Activated naive CD8-positive, alpha-beta T cell treated with anti-CD3 and anti-CD28 coated beads for 36 hours (primary cell): ENCODE measurements around the gene CEP295NL. TPM values are rescaled to one million over a fixed set of nuclear protein-coding genes. Genes with fewer than 3 reads are reported as not detected.
A peak's percentile ranks its signal among the peaks of the same experiment; 100 is the strongest.

Source experiments
- DNase-seq: peaks from one replicate; pipeline ENCODE4 v3.0.0; 2021
- H3K27ac Mint-ChIP-seq: one replicate; pipeline ENCODE4 v1.8.0; 2022; ENCODE audit warnings: mild to moderate bottlenecking, moderate library complexity, mixed read lengths
- H3K27me3 Mint-ChIP-seq: one replicate; pipeline ENCODE4 v1.8.0; 2022; ENCODE audit warnings: mild to moderate bottlenecking, mixed read lengths
- H3K36me3 Mint-ChIP-seq: one replicate; pipeline ENCODE4 v1.8.0; 2021; ENCODE audit warnings: mild to moderate bottlenecking, mixed read lengths
- H3K4me1 Mint-ChIP-seq: one replicate; pipeline ENCODE4 v1.8.0; 2021; ENCODE audit warnings: mixed read lengths
- H3K4me3 Mint-ChIP-seq: one replicate; pipeline ENCODE4 v1.8.0; 2022; ENCODE audit warnings: mild to moderate bottlenecking, moderate library complexity, mixed read lengths
- H3K9me3 Mint-ChIP-seq: one replicate; pipeline ENCODE4 v1.8.0; 2022; ENCODE audit warnings: mixed read lengths
- total RNA-seq, 2 experiments: library from RNA; stranded (reverse); gene quantifications; one replicate each; pipeline ENCODE4 v1.2.3, GENCODE V29; 2021

The CEP295NL gene
- total RNA-seq, 2 experiments from 2014 or later = 0.19 TPM; not detected in 1

DNA sequence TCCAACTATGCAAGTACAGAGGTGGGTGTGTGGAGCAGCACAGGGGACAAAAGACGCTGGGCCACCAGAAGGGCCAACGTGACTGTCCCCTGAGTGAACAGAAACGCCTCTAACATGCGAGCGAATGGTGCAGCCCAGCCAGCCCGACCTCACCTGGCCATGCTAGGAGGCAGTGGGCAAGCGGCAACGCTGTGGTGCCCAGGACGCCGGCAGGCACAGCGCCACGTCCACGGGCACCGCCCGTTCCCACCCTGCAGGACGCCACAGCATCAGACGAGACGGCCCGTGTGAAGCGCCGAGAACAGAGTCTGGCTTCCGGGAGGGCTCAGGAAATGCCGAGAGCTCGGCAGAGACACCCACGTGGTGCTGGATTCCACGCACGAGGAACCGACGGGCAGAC is 2.2 kb downstream of the CEP295NL start:
- H3K27me3 Mint-ChIP-seq = no peaks in the 10 kb centered on the region
- H3K4me3 Mint-ChIP-seq = no peak overlapping the region
- no peak overlapping the region for H3K27ac Mint-ChIP-seq
- H3K9me3 Mint-ChIP-seq = no peaks in the 10 kb centered on the region
- H3K36me3 Mint-ChIP-seq = no peaks in the 10 kb centered on the region
- H3K4me1 Mint-ChIP-seq = peaks cover 9% of the 10 kb centered on the region
- DNase-seq = no peak

DNA sequence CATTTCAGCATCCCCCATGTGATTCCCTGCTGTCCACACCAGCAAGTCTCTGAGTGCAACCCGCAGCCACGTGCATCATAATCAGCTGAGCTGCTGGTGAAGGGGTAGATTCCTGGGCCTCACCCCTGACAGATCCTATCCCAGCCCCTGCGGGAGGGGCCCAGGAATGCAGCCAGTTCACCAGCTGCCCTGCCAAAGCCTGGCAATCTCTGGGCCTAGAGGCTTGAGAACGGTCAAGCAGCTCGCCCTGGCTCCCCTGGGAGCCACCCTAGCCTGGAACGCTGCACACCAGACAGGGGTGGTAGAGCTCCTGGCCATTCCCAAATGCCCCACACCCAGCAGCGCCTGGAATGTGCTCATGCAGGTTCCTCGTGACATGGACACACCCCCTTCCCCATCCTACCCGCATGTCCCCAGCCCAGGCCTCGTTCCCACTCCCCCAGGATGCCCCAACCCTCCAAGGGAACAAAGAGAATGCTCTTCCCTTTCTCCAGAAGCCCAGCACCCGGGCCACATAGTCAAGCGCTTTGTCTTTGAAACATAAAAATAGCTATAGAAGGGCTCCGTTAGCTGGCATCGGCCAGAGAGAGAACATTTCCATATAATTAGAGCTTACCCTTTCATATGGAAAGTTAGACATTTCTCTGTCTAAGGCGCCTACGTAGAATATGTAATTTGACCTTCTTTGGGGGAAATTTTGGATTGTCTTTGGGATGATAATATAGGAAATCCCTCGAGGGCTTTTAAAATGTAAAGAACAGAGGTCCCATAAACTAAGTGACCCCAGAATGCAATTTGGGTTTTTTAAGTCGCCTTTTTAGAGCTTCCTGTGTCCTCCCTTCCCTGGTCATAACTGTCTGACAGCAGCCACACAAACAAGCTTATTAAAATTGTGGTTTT is 3.4 kb downstream of the CEP295NL start:
- H3K4me3 Mint-ChIP-seq = no peak overlapping the region
- H3K36me3 Mint-ChIP-seq = no peaks in the 10 kb centered on the region
- H3K4me1 Mint-ChIP-seq = peaks cover 9% of the 10 kb centered on the region
- DNase-seq = no peak
- no peaks in the 10 kb centered on the region for H3K9me3 Mint-ChIP-seq
- H3K27me3 Mint-ChIP-seq = no peaks in the 10 kb centered on the region
- no peak overlapping the region for H3K27ac Mint-ChIP-seq

DNA sequence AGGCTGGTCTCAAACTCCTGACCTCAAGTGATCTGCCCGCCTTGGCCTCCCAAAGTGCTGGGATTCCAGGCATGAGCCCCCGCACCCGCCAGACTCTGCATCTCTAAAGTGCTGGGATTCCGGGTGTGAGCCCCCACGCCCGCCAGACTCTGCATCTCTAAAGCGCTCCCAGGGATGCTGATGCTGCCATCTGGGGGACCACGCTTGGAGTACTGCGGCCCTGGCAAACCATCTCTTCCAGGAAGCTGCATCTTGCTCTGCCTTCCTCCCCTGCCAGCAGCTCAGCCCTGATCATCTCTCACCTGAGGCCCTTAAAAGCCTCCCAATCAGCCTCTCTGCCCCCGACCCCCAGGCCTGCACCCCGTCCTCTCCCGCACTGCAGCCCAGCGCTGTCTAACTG is 4.1 kb downstream of the CEP295NL start:
- DNase-seq = no peak
- H3K4me1 Mint-ChIP-seq = peaks cover 9% of the 10 kb centered on the region
- no peak overlapping the region for H3K27ac Mint-ChIP-seq
- no peak overlapping the region for H3K4me3 Mint-ChIP-seq
- H3K36me3 Mint-ChIP-seq = no peaks in the 10 kb centered on the region
- H3K9me3 Mint-ChIP-seq = no peaks in the 10 kb centered on the region
- no peaks in the 10 kb centered on the region for H3K27me3 Mint-ChIP-seq

DNA sequence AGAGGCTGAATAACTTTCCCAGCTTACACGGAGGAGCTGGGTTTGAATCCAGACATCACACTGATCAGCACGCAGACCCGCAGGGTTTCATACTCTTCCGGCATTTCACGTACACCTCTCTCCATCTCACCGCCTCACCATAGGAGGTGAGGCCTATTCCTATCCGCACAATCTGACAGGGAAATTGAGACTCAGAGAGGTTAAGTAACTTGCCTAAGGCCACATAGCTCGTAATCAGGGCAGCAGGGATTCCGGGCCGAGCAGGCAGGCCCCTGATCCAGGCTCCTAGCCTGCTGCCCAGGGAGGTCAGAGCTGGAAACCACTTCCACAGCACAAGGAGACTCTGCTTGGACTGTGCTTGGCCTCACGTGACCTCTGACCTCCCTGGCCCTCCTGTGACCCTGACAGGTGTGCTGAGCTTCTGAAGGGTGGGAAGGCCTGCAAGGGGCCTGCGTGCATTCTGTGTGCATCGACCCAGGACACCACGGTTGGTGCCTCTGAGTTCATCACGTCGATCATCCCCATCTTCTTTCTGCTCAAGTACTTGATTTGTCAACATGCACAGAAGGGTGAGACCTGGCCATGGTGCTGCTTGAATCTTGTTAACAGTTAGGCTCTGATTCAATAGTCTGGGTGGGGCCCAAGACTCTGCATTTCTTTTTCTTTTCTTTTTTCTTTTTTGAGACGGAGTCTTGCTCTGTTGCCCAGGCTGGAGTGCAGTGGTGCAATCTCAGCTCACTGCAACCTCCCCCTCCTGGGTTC is 4.7 kb downstream of the CEP295NL start:
- H3K36me3 Mint-ChIP-seq = no peaks in the 10 kb centered on the region
- H3K9me3 Mint-ChIP-seq = no peaks in the 10 kb centered on the region
- H3K4me3 Mint-ChIP-seq = no peak overlapping the region
- no peak overlapping the region for H3K27ac Mint-ChIP-seq
- no peaks in the 10 kb centered on the region for H3K27me3 Mint-ChIP-seq
- no peak for DNase-seq
- peaks cover 3% of the 10 kb centered on the region for H3K4me1 Mint-ChIP-seq

DNA sequence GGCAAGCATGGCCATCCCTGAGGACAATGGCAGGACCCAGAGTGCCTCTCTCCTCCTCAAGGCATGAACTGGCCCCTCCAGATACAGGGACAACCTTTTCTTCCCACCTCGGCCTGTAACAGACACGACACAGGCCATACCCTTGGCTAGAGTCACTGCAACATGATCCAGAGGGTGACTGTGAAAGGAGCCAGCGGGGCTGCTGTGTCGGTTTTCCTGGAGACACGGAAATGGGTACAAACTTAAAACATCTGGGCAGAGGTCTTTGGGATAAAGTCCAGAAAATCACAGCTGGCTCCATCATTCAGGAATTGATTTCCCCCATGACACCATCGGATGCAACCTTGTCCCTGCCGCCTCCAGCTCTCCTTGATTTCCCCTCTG is 5.3 kb downstream of the CEP295NL start:
- Mint-ChIP-seq H3K27ac (no peak overlapping the region), H3K27me3 (no peaks in the 10 kb centered on the region), H3K4me3 (no peak overlapping the region), H3K36me3 (no peaks in the 10 kb centered on the region), H3K4me1 (peaks cover 3% of the 10 kb centered on the region), H3K9me3 (no peaks in the 10 kb centered on the region)
- no peak for DNase-seq

DNA sequence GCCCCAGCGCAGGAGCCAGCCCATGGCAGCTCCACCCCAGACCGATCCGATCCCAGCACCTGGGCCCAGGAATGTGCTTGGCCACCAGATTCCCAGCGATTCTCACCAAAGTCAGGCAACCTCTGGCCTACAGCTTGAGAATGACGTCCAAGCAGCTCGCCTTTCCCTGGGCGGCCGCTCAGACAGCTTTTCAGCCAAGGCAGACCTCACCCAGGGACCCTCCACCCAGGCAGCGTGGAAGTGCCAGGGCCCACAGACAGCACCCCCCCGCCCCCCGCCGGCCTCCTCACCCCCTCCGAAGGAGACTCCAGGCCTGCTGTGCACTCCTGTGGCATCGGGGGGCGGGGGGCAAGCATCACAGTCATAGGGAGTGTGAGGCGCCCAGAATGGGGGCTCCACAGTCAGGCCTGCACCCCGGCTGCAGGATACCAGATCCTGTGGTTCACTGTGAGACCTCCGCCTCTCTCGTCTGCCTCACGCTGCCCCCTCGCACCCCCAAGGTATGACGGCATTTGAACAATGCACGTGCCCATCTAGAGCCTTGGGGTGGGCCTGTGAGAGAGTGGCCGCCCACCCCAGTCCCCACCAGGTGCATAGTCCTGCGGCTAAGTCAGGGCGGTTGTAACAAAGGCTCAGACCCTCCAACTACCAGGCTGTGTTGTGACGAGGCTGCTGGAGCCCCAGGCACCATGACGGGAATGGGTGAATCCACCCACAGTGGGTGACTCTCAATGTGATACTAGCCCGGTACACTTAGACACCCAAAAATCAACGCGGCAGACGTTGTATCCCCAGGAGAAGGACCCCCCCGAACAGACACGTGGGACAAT is 6.0 kb downstream of the CEP295NL start:
- Mint-ChIP-seq H3K27me3 (no peaks in the 10 kb centered on the region), H3K4me1 (peaks cover 3% of the 10 kb centered on the region), H3K27ac (no peak overlapping the region), H3K9me3 (no peaks in the 10 kb centered on the region), H3K4me3 (no peak overlapping the region), H3K36me3 (no peaks in the 10 kb centered on the region)
- DNase-seq = no peak

DNA sequence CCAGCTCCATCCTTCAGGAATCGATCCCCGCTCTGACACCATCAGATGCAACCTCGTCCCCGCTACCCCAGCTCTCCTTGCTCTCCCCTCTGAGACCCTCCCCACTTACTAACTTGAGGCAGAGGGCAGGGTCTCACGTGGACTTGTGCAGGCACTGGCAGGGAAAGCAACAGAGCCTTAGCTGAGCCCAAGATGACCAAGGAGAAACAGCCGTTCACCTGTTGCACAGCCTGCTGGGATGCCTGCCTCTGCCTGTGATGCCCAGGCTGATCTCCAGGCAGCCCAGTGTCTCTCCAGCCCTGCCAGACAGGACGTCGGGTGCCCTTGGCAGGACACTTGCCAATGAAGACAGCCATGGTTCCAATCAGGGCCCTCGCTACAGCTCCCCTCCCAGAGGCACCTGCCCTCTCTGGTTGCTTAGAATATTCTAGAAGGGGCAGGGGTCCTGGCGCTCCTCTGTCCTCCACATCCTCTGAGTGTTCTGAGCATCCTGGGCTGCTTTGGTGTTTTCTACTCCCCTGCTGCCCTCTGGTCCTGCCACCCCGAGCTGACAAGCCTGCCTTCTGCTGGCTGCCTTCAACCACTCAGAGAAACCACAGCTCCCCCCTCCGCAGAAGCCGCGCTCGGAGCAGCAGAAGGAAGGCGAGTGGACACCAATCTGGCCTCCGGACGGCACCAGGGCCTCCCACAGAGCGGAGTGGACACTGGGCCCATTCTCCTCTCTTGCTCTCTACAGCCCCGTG is 6.7 kb downstream of the CEP295NL start:
- H3K27me3 Mint-ChIP-seq = no peaks in the 10 kb centered on the region
- H3K4me3 Mint-ChIP-seq = no peak overlapping the region
- no peaks in the 10 kb centered on the region for H3K36me3 Mint-ChIP-seq
- no peak overlapping the region for H3K27ac Mint-ChIP-seq
- peaks cover 7% of the 10 kb centered on the region for H3K4me1 Mint-ChIP-seq
- DNase-seq = no peak
- no peaks in the 10 kb centered on the region for H3K9me3 Mint-ChIP-seq

DNA sequence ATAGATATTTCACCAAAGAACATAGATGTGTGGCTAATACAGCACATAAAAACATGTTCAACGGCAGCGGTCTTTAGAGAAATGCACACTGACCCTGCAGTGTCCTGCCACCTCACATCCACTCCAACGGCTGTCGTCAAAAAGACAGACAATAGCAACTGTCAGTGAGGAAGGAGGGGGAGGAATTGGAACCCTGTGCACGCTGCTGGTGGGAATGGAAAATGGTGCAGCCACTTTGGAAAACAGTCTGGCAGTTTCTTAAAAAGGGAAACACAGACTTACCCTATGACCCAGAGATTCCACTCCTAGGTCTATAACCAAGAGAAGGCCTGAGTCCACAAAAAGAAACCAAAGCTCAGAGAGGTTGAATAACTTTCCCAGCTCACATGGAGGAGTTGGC is 7.7 kb downstream of the CEP295NL start:
- Mint-ChIP-seq H3K4me3 (no peak overlapping the region), H3K9me3 (no peaks in the 10 kb centered on the region), H3K27me3 (no peaks in the 10 kb centered on the region), H3K27ac (no peak overlapping the region), H3K36me3 (no peaks in the 10 kb centered on the region), H3K4me1 (peaks cover 16% of the 10 kb centered on the region)
- no peak for DNase-seq

DNA sequence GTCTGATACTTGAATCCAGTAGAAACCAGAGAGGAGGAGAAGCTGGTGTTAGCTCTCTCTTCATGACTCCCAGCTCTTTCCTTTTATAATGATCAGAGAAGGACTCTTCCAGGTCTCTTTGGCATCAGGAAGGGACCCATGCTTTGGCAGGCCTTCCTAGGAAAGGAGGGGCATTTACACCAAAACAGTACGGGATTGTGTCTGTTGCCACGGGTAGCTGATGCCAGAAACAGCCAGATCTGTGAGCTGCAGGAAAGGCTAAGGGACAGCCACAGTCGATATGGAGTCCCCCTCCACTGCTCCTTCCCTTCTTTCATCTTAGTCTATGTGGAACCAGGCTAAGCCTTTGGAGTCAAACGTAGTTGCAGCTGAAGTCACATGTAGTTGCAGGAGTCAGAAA is 9.3 kb downstream of the CEP295NL start:
- peaks cover 4% of the 10 kb centered on the region for H3K27me3 Mint-ChIP-seq
- H3K36me3 Mint-ChIP-seq = no peaks in the 10 kb centered on the region
- peaks cover 31% of the 10 kb centered on the region for H3K4me1 Mint-ChIP-seq
- DNase-seq = no peak
- H3K9me3 Mint-ChIP-seq = no peaks in the 10 kb centered on the region
- H3K27ac Mint-ChIP-seq = no peak overlapping the region
- H3K4me3 Mint-ChIP-seq = no peak overlapping the region

DNA sequence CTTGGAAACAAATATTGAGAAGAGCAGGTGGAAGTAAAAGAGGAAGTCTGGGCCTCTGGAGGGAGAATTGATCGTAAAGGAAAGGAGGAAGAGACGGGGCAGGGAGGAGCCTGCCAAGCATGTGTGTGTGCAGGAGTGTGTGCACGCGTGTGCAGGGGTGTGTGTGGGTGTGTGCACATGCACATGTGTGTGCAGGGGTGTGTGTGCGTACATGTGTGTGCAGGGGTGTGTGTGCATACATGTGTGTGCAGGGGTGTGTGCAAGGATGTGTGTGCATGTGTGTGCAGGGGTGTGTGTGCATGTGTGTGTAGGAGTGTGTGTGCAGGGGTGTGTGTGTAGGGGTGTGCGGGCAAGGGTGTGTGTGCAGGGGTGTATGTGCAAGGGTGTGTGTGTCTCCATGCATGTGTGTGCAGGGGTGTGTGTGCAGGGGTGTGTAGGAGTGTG is 10.0 kb downstream of the CEP295NL start:
- Mint-ChIP-seq H3K27ac (no peak overlapping the region), H3K9me3 (no peaks in the 10 kb centered on the region), H3K4me3 (no peak overlapping the region), H3K4me1 (peaks cover 33% of the 10 kb centered on the region), H3K36me3 (no peaks in the 10 kb centered on the region), H3K27me3 (peaks cover 5% of the 10 kb centered on the region)
- DNase-seq = no peak

DNA sequence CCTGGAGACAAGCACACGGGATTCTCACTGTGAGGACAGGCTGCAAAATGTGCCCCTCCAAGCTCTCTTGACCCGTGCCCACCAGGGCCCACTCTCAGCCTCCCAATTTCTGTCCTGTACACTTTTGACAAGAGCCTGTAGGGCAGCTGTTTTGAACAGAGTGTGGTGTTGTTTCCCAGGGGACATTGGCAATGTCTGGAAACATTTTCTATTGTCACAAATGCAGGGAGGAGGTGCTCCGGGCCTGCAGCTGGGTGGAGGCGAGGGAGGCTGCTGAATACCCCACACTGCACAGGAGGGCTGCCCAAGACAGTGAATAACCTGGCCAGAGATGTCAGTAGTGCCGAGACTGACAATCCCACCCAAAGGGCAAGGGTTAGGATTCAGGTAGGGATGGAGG is 10.5 kb downstream of the CEP295NL start:
- no peak overlapping the region for H3K27ac Mint-ChIP-seq
- DNase-seq = no peak
- no peaks in the 10 kb centered on the region for H3K36me3 Mint-ChIP-seq
- peaks cover 33% of the 10 kb centered on the region for H3K4me1 Mint-ChIP-seq
- H3K4me3 Mint-ChIP-seq = no peak overlapping the region
- peaks cover 5% of the 10 kb centered on the region for H3K27me3 Mint-ChIP-seq
- no peaks in the 10 kb centered on the region for H3K9me3 Mint-ChIP-seq

DNA sequence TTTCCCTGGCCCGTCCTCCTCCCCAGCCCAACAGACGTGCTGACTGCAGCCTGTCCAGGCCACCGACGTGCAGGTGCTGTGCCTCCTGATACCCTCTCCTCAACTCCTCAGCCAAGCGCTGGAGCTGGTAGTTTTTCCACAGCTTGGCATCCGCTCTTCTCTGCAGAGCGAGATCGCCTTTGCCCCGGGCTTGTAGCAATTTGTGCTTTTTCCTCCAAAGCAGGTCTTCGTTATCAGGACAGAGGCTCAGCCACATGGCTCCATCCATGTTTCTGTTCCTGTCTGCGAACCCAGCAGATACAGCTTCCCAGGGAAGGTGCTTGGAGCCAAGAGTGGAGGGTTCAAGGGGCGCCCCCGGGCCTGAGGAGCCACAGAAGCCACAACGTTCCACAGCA is 10.9 kb downstream of the CEP295NL start:
- no peak overlapping the region for H3K4me3 Mint-ChIP-seq
- H3K27ac Mint-ChIP-seq = peak overlapping the region; percentile 11
- no peaks in the 10 kb centered on the region for H3K36me3 Mint-ChIP-seq
- no peaks in the 10 kb centered on the region for H3K9me3 Mint-ChIP-seq
- H3K4me1 Mint-ChIP-seq = peaks cover 33% of the 10 kb centered on the region
- peaks cover 5% of the 10 kb centered on the region for H3K27me3 Mint-ChIP-seq
- DNase-seq = no peak

DNA sequence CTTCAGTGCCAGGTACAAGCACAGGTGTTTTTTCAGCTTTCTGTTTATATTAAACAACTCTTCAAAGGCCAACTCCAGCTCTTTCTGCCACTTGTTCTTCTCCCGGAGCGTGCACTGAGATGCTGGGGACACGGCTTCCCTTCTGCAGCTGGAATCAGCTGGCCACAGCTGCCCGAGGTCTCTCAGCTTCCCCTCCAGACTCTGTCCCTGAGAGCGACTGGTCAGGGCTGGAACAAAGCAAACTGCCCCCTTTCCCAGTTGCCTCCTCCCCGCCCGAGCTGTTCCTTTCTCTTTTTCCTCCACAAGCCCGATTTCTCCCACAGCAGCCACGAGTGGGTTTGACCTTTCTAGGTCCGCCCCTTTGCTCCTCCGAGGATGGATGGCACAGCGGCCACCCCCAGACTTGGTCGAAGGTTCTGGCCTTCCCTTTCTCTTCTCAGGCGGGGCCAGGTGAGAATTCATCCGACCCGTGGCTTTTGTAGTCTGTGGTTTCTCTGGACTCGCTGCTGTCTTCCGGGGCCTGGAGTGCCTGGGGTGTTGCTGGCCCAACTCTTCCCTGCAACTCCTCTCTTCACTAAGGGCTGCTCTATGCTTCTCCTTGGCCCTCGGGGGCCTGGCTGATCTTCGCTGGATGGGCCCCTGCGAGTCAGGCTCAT is 11.5 kb downstream of the CEP295NL start:
- H3K27ac Mint-ChIP-seq = peak overlapping the region; percentile 32
- no peaks in the 10 kb centered on the region for H3K9me3 Mint-ChIP-seq
- peaks cover 5% of the 10 kb centered on the region for H3K27me3 Mint-ChIP-seq
- no peak for DNase-seq
- H3K4me1 Mint-ChIP-seq = peaks cover 33% of the 10 kb centered on the region
- H3K36me3 Mint-ChIP-seq = no peaks in the 10 kb centered on the region
- H3K4me3 Mint-ChIP-seq = no peak overlapping the region

DNA sequence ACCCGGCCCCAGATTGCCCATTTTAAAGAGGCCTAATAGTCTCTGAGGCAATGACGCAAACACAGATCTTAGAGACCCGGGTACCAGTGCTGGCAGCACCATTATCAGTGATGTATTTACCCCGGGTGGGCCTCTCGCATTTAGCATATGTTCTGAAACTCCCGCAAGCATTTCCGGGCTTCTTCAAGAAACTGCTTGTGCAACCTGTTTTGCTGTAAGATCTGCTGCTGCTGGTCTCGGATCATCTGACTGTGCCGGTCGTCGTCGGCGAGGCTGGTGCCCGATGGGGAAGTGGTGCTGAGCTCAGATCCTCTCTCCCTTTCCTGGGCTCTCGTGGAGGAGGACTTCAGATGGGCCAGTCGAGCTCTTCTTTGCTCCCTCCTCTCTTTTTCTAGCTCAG is 12.5 kb downstream of the CEP295NL start:
- peaks cover 33% of the 10 kb centered on the region for H3K4me1 Mint-ChIP-seq
- H3K36me3 Mint-ChIP-seq = no peaks in the 10 kb centered on the region
- H3K27me3 Mint-ChIP-seq = peaks cover 5% of the 10 kb centered on the region
- no peak overlapping the region for H3K4me3 Mint-ChIP-seq
- peak; percentile 45 for DNase-seq
- H3K9me3 Mint-ChIP-seq = no peaks in the 10 kb centered on the region
- peak overlapping the region; percentile 69 for H3K27ac Mint-ChIP-seq
